ENCODE measurements around the gene FARP2.

Gene FARP2

DNA sequence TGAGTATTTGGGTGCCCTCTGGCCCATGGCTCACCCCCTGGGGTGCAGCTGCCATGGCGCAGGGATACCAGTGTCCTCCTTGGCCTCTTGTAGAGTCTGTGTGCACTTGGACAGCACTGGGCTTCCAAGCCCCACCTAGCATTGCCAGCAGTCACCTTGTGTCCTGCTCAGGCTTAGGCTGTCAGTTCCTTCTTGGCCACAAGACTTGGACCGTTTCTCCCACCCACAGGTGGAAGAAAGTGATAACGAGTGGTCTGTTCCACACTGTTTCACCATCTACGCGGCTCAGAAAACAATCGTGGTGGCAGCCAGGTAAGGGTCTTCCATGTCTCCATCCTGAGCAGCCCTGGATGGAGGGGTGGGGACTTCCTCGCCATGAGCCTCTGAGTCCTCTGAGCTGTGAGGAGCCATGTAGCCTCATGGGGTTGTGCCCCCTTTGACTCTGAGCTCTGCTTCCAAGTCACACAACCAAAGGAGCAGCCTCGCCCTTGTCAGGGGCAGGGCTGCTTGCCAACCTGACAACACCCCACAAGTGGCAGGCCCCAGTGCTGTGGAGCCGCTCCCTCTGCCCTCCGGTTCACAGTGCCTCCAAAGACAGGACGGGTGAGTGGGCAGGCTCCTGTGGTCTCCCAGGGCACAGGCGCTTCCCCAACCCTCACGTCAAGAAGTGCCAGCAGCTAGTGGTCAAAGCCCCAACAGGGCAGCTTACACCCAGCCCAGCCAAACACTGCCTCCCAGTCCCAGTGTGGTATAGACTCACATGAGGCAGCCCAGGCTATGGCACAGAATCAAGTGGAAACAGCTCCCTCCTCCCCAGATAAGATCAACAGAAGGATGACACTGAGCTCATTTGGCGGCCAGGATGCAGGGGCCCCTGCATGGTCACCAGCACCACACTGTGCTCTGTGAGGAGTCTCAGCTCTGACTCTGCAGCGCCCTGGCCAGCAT is 133.9 kb downstream of the FARP2 start:
- no peak for DNase-seq (ENCODE audit: low spot score)

DNA sequence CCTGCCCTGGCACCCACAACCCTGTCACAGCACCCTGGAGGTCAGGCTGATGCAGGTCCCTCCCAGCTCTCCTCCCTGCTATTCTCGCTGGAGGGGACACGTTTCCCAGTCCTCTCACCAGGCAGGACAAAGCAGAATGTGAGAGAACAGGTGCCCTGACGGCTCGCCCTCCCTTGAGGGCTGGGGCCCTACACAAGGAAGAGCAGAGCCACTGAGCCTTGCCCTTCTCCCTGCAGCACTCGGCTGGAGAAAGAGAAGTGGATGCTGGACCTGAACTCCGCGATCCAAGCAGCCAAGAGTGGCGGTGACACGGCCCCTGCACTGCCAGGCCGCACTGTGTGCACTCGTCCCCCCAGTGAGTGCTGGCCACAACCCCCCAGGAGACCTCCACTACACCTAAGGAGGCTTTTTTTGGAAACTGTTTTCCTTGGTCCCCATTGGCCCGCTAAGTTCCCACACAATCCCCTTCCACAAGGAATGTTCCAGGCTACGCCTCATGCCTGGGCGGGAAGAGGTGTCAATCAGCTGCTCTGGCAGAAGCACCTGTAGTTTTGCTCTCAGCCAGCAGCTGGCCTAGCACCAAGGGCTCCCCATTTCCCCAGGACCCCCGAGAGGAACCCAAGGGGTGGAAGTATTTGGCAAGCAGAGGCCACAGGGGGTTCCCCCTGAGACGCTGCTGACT is 134.9 kb downstream of the FARP2 start:
- DNase-seq (ENCODE audit: low spot score), result no peak

DNA sequence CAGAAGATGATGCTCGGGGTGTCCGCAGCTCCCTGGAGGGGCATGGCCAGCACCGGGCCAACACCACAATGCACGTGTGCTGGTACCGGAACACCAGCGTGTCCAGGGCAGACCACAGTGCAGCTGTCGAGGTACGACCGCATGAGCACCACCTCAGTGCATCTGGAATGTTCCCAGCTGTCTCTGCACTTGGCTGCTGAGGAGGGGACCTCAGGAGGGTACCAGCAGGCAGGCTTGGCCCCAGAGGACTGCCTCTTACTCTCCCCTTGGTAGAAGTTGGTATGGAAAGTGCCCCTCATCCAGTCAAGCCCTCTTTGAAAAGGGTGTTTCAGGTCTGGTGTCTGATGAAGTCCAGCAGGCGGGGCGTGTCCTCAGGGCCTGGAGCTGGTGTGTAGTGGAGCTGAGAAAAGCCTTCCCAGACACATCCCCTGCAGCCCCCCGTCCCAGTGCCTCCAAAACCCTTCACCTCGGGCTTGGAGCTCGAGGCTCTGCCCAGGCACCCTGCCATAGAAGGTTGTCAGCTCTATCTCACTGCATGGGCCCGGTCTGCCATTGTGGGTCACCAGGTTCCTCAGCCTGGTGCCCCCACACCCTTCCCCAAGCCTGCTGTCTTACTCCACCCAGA is 135.6 kb downstream of the FARP2 start:
- DNase-seq (ENCODE audit: low spot score), result no peak

DNA sequence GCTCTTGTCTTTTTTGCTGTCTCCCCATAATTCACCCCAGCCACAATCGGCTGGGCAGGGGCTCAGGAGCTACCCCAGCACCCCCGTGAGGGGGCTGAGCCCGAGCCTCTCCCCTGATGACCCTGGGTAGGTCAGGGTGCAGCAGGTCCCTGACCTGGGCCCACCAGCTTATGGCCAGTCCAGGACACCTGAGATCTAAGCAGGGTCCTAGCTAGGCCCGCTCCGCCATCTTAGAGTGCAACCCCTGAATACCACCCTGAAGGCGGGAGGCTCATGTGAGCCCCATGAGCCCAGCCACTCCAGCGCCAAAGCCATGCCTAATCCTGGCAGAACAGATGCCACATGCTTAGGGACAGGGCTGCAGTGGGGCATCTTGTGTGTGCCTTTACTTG is 136.1 kb downstream of the FARP2 start:
- no peak for DNase-seq (ENCODE audit: low spot score)

DNA sequence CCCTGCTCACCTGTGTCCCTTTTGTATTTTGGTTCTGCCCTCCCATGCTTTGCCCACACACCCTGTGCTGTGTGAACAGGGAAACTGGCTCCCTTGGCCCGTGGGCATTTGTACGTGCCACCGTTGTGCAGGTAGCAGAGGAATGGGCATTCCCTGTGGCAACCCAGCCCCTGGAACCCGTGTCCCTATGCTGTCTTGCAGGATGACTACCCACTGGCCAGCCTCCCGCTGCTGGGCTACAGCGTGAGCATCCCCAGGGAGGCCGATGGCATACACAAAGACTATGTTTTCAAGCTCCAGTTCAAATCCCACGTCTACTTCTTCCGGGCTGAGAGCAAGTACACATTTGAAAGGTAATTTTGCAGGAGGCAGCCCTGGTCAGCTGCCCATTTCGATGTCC is 137.0 kb downstream of the FARP2 start:
- no peak for DNase-seq (ENCODE audit: low spot score)

DNA sequence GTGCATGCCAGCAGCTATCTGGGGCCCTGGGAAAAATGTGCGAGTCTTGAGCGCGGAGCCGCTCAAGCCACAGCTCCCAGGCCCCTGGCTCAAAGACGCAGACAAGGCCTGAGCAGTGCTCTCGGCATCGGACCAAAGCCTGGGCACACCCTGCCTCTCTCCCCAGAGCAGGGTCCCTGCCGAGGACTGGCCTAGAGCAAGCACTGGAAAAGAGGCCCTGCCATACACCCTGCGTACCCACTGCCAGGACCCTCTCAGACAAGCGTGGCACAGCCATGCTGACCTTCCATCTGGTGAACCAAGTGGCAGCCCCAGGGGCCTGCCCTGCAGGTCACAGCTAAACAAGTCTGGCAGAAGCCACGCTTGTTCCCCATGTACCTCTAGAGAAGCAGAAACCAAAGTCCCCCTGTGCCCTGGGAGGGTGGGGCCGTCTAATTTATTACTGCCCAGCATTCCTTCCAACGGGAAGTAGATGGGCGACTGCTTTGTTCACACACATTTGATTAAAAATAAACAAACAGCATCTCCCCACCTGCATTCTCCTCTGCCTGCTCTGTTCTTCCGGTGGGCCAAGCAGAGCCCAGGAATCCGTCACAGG is 138.3 kb downstream of the FARP2 start:
- no peak for DNase-seq (ENCODE audit: low spot score)

DNA sequence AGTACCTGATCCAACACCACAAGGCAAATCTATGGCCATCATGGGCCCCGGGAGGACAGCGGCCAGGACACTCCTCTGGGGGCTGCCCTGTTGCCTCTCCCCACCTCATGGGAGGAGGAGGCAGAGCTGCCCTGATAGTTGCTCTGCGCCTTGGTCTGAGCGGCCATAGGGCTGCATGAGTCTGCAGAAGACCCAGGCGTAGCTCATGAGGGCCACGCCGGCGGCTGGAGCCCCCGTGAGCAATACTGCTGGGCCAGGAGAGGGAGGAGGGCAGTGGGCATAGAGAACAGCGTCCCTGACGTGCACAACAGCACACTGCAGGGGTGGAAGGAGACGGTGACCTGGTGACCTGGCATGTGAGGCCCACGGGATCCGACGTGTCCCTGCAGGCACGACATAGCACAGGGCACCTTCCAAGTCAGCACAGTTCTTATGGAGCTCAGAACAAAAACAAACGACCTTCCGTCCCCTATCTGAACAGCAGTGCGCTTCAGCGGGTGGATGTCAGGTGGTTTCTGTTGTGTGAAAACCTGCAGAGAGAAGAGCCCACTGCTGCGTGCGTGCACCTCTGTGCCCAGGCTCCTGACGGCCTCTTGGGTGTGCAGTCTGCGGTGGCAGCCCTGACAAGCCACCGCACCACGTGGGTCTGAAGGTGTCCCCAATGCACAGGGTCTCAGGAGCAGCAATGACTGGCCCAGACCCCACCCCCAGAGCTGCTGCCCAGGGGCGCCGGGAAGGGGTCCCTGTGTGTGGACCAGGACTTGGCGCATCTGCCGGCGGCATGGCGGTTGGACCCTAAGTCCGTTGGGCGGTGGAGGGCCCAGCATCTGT is 139.3 kb downstream of the FARP2 start:
- no peak for DNase-seq (ENCODE audit: low spot score)

- no peak for DNase-seq (ENCODE audit: low spot score)
Observed at GRCh38 chr2:241496003-241496707, 140.1 kb downstream of the FARP2 start.

DNA sequence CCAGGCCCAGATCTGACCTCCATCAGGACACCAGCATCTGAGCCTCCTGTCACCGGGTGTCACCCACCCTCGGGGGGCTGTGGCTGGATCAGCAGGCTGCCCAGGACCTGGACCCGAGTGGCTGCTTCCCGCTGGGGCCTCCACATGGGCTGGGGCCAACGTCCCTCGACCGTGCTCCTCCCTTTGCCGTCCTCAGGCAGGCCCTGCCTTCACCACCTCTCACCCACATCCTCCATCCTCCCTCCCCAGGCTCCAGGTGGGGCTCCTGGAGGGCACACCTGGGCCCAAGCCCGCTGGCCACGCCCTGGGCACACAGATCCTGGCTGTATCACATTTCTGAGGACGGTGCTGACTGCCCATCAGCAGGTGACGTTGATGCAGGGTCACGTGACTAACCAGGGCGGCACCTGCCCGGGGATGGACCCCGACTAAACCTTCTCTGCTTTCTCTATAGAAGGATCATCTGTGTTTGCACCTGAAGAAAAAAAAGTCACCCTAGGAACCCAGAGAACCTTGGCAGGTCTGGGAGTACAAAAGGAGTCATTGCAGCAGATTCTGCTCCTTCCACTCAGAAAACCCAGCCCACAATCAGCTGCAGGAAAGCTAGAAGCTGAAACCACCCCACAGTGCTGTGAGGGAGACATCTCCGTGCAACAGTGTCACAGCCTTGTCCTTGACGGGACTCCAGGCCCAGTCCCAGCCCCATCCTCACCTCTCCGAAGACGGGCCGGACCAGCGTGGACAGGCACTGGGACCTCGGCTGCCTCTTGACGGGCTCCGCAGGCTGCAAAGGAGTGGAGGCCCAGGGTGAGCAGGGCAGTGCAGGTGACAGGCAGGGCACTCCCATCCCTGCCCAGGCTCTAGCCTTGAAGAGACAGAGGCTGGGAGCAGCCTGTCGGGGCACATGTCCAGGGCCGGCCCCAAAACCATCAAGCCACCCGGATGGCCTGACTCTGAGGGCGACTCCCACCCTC is 141.1 kb downstream of the FARP2 start:
- DNase-seq (ENCODE audit: low spot score), result no peak

DNA sequence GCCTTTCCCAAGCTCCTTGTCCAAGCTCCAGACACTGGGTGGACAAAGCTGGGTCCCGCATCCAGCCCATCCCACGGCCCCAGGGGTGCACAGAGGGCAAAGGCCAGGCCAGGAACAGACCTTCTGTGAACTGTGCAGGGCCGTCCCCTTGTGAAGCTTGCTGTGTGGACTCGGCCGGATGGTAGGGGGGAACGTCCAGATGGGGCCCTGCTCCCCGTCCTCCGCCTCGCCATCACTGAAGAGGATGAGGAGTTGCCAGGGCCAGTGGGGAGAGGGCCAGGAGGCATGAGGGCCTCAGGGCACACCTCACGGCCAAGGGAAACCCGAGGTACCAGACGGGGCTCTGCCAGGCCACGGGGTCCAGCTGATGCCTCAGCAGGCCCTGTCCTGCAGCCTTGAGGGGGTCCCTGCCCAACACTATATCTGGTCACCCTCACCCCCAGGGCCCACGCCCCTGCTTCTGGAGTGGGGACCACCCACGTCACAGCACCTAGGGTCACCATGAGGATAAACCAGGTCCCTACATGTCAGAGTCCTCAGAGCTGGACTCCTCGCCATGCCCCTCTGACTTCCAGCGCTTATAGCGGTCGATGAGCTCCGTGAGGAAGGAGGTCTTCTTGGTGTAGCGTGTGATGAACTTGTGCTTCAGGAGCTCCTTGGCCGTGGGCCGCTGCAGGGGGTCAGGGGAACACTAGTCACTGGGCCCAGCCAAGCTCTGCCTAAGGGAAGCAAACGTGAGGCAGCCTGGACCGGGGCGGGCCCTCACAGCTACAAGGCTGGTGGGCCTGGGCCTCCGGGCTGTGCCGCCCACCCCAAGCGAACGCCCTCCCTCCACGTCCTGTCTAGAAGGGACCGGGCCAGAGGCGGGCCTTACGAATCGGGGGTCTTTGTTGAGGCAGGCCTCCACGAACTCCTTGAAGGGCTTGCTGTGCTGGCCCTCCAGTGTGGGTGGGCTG is 142.3 kb downstream of the FARP2 start:
- DNase-seq (ENCODE audit: low spot score), result no peak

DNA sequence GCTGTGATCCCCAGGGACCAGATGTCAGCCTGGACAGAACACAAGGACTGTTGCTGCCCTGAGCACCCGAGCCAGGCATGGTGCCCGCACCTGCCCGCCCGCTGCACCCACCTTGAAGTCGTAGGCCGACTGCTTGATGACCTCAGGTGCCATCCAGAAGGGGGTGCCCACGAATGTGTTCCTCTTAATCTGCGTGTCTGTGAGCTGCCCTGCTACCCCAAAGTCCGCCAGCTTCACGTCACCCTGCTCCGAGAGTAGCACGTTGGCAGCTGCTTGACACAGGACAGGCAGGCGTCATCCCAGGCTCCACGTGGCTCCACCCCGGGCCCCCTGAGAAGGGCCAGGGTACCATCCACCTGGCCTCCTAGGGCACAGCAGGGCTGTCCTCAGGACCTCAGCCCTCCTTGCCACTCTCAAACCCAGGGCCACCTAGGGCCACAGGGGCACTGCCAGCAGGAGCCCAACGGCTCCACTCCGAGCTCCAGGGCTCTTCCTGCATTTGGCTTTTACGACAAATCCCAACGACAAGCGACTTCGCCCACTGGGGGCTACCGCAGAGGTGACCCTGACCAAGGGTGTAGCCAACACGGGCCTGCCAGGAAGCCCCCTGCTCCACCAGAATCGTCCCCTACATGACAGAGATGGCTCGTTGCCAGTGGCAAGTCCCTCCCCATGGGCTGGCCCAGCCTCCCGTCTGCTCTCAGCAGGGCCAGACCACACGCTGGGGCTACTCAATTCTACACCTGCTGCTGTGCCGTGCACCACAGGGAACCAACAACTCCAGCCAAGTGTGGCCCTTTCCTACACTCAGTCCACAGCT is 143.3 kb downstream of the FARP2 start:
- DNase-seq (ENCODE audit: low spot score), result no peak

DNA sequence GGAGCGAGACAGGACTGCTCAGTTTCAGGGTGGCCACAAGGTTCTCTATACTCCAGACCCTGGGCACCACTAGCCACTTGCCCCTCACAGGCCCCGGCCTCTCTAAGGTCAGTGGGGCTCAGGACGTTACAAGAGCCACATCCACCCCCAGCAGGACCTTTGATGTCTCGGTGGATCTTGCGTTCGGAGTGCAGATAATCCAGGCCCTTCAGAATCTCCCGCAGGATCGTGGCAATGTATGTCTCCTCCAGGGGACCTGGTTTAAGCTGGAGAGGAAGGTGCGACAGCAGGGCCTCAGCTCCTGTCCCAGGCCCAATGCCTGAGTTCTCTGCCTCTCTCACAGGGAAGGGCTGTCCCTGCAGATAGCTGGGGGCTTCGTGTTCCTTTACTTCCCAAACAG is 143.9 kb downstream of the FARP2 start:
- no peak for DNase-seq (ENCODE audit: low spot score)

- DNase-seq (ENCODE audit: low spot score), result no peak
Observed at GRCh38 chr2:241500431-241500975, 144.4 kb downstream of the FARP2 start.

DNA sequence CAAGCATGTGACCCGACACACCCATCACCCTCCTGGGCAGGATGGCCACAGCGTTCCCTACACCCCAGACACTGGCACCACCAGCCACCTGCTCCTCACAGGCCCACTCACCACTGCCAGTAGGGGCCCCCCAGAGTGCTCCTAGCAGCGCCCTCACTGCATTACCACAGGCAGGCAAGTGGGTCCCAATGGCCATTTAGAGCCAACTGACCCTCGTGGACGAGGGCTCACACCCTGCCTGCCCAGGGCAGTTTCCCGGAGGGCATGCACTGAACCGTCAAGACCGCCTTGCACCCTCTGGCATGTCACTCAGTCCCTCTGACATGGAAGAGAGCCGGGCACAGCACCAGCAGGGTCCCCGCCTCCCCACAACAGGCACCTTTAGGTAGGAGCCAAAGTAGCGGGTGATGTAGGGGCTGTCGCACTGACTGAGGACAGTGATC is 145.0 kb downstream of the FARP2 start:
- no peak for DNase-seq (ENCODE audit: low spot score)

DNA sequence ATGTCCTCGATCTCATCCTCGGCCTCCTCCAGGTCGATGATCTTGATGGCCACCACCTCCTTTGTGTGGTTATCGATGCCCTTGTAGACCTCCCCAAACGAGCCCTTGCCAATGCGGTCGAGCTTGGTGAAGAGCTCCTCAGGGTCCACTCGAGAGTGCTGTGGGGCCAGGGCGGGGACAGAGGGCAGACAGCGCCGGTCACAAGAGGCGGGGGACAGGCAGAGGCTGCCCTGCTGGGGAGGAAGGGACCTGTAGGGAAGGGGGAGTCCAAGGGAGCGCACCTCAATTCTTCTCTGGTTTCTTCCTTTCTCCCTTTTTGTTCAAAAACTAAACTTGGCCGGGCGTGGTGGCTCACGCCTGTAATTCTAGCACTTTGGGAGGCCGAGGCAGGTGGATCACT is 145.5 kb downstream of the FARP2 start:
- DNase-seq (ENCODE audit: low spot score), result no peak

DNA sequence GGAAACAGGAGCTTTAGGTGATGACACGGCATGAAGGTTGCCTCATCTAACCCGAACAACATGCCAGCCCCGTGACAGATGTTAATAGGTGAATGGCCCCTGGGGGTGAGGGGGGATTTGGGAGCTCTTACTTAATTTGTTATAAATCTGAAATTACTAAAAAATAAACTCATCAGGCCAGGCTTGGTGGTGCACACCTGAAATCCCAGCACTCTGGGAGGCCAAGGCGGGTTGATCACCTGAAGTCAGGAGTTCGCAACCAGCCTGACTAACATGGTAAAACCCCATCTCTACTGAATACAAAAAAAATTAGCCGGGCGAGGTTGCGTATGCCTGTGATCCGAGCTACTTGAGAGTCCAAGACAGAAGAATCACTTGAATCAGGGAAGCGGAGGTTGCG is 146.2 kb downstream of the FARP2 start:
- DNase-seq (ENCODE audit: low spot score), result no peak

GRCh38 chr2:241503776-241504392 is 147.8 kb downstream of the FARP2 start:
- DNase-seq (ENCODE audit: low spot score), result no peak
